NCI-H345 treated with DMSO at 0.1 percent for 48 hours (cell line): ENCODE data around the gene CSGALNACT2.
"Not testable (repeated sequence)": the region's sequence is repeated elsewhere in the genome, so short reads cannot be mapped to it uniquely, and the experiment has no call there.

Experiments used
- DNase-seq: peaks from one replicate; lab custom pipeline; 2025; ENCODE audit not compliant: unreplicated experiment; lab: John Stamatoyannopoulos, UW

CSGALNACT2 gene

DNA sequence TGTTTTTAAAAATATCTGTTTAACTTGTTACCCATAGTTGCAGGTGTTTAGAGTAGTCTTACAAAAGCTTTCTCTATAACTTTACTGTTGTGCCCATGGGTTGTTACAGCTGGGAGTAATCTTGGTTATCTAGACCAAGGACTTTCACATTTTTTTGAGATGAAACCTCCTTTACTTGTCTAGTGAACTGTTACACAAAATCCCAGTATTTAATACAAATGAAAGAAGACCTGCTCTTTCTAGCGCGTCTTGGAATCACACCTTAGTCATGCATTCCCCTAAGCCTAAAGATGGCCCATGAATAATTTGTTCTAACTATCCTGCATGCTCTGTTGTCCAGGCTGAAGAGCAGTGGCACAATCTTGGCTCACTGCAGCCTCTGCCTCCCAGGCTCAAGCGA is 38.0 kb downstream of the CSGALNACT2 start:
- DNase-seq: no peak

DNA sequence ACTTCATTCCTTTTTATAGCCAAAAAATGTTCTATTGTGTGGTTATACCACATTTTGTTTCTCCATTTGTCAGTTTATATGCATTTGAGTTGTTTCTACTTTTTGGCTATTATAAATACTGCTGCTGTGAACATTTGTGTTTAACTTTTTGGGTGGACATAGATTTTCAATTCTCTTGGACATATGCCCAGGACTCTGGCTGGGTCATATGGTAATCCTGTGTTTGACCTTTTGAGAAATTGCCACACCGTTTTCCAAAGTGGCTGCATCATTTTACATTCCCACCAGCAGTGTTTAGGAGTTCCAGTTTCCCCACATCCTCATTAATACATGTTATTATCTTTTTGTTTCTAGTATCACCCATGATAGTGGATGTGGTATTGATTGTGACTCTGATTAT is 39.4 kb downstream of the CSGALNACT2 start:
- DNase-seq: no peak

DNA sequence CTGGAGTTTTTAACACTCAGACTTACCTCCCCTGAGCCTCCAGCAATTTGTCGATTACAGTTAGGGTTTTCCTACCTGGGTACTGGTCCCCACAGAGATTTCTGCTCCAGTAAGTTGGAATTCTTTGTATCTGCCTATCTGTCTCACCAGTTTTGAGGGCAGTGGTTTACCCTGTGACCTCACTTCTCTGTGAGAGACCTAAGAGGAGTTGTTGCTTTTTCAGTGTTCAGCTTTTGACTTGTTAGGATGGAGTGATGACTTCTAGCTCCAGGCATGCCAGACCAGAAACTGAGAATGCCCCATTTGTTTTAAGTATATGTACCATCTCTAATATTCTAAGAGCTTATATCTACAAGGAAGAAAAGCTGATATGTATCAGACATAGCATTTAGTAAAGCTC is 42.9 kb downstream of the CSGALNACT2 start:
- no peak for DNase-seq

DNA sequence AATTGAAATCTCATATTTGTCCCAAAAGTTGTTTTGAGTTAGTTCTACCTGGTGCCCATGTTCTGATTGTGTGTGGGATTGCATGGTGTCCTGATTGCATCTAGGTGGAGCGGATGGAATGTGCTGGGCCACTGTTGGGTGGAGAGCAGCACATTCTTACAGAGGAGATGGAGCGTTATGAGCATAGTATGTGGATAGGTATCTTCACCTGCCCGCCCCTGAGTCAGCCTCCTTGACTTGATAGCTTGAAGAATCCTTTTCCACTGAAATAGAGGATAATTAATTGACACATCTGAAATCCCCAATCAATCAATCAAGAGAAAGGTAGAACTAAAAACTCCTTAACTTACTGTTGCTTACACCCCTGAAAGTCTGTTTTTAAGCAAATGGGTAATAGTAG is 45.5 kb downstream of the CSGALNACT2 start:
- DNase-seq: not testable (repeated sequence)

DNA sequence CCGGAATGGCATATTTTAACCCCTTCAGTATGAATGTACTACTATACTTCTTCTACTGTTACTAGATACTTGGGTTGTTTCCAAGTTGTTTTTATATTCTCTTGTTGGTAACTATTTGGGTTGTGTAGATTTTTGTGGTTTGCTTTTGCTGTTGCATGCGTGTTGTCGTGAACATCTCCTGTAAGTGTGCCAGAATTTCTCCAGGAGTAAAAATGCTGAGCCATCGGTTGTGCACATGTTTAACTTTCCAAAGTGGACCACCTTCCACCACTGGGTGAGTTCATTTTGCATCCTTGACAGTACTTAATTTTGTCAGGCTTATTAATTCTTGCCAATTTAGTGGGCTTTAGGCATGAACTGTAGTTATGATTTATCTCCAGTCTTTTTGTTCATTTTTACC is 47.9 kb downstream of the CSGALNACT2 start:
- DNase-seq: no peak

DNA sequence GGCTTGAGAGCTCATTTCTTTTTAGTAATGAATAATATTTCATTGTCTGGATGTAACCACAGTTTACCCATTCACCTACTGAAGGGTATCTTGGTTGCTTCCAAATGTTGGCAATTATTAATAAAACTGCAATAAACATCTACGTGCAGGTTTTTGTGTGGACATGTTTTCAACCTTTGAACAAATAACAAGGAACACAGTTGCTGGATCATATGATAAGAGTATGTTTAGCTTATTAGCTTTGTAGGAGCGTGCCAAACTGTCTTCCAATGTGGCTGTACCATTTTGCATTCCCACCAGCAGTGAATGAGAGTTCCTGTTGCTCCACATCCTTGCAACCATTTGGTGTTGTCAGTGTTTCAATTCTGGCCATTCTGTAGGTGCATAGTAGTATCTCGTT is 49.0 kb downstream of the CSGALNACT2 start:
- no peak for DNase-seq

DNA sequence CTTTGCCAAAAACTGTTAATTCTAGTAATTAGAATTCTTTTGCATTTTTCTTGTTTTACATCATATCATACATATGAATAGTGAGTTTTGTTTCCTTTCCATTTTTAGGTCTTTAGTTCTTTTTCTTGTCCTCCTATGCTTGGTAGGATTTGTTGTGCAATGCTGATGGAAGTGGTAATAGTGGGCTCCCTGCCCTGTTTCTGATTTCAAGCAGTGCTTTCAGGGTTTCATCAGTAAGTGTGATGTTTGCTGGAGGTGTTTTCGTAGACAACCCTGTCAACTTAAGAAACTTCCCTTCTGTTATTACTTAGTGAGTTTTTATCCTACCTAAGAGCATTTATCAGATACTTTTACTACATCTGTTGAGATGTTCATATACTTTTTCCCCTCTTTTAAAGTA is 50.5 kb downstream of the CSGALNACT2 start:
- no peak for DNase-seq

DNA sequence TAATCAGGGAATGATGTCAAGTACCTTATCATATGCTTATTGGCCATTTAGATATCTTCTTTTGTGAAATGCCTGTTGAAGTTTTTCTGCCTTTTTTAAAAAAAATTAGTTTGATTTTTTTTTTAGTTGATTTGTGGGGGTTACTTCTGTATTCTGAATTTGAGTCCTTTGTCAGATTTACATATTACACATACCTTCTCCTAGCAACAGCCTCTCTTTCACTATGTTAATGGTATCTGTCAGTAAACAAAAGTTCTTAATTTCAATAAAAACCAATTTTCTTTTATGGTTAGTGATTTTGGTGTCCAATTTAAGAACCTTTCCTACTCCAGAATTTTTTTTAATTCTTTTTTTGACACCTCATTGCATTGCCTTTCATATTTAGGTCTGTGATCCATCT is 52.0 kb downstream of the CSGALNACT2 start:
- DNase-seq: no peak

DNA sequence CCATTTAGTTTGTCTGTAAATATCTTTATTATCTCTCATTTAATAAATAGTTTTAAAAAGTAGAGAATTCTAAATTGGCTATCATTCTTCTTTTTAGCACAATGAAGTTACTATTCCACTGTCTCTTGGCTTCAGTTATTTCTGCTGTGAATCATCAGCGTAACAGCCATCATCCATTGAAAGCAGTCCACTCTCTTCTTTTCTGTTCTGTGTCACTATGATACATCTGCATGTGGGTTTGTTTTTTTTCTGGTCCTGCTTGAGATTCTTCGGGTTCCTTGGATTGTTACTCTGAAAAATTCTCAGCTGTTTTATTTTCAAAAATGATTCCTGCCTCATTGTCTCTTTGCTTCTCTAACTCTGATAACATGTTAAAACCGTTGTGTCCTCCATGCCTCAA is 52.5 kb downstream of the CSGALNACT2 start:
- no peak for DNase-seq

DNA sequence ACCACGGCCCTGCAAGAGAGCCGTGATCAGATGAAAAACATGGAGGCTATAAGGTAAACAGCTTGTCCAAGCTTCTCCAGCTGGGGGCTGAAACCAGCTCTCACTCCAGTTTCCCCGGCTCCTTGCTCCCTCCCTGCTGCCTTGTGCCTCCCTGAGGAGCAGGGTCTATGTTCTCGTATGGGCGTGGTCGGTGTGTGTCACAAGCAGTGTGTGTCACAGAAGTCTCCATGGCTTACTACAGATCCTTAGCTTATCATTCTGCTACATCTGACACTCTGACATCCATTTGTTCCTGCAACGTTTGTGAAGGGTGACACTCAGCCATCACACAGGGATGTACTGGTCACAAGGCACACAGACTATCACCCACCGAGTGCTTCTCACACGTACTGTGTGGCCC is 54.6 kb downstream of the CSGALNACT2 start:
- DNase-seq: no peak

DNA sequence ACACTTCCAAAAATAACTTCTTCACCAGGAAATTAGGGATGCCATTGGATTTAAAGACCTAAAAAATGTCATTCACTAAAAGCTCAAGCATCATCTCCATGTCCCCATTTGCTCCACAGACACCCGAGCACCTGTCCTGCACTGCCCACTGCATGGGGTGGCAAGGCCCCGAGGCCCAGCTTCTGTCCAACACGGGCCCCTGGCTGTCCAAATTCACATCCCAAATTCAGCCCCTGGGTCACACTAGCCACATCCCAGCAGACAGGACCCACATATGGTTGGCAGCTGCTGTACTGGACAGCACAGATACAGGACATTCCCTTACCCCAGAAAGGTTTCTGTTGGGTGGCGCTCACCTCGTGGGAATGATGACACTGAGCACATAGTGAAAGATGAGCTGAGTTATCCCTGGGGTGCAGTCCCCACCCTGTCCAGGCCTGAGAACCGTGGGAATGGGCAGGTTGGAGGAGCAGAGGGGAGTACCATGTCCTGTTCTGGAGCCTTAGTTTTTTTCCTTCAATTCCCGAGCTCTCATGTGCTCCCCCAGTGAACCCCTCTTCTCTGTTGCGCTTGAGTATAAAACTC is 55.3 kb downstream of the CSGALNACT2 start:
- DNase-seq: no peak

DNA sequence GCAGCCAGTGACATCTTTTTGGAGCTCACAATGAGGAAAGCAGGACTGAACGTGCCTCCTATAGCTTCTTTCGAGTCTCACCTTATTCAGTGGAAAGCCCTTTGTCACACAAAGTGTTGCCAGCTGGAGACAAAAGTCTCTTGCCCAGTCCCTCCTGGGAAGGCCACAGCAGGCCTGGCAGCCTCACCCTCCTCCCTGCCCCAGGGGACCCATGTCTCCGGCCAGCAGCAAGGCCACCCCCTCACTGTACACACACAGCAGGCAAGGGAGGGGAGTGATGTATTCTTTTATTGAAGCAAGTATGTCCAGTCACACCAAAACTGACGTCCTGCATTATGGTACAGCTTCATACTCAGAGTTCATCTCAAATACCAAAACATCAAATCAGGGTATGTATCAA is 56.0 kb downstream of the CSGALNACT2 start:
- DNase-seq: no peak

DNA sequence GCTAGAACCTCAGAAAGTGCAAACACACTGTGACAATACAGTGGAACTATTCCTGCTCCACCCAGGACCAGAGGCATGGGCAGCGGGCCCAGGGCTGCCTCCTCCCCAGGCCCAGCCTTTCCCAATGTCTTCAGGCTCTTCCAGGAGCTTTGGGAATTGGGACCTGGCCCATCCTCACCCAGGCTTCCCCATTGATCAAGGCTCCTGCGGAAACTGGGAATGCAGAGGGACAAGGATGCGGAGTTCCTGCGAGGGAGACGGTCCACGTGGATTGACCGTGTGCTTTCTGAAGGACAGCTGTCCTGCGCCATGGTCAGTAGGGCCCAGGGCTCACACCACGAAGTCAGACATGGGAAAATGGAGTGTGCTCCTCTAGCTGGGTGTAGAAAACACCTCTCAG is 56.6 kb downstream of the CSGALNACT2 start:
- DNase-seq: no peak

DNA sequence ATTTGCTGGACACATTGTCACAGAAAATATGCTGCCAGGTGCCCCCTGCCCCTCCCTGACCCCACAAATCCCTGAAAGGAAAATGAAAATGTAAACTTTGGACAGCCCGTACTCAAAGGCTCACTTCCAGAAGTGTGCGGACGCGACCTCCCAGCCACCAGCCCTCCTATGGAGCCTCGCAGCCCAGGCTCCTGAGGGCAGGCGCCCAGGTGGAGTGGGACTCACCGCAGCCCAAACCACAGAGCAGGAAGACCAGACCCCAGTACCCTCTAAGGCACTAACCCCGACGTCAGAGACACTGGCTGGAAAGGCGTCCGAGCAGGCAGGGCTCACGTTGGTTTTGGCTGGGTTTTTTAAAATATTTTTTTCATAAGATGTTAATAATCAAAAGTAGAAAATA is 57.3 kb downstream of the CSGALNACT2 start:
- DNase-seq: no peak

DNA sequence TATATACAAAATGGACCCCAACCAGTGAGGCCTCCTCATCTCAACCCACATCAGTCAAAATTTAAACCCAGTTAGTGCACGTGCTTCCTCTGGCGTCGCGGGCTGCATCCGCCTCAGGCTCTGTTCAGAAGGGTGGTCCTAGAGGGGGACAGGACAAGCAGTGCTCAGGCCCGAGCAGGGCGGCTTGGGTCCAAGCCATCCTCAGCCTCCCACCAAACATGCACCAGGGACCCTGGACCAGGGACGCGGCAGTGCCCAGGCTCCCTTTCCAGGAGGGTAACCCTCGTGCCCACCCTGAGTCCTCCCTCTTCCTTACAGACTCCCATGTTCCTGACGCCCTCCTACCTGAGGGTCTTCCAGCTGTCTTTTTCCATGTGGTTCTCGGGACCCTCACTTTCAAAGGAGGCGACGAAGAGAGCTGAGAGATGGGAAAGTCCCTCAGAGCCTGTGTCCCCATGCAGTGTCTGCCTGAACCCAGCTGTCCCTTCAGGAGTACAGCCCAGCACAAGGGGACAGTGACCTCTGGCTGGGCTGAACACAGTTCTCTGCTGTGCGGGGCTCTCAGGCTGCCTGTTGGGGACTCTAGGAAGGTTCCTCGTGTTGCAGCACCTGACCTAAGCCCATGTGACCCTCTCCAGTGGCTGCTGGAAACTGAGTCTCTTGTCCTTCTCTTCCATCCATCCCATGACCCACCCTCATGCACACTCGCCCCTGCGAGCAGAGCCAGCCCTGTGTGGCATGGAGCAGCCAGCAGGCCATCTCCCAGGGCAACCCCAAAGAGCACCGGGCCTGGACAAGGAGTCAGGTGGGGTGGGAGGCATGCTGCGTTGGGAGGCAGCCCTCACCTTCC is 58.1 kb downstream of the CSGALNACT2 start:
- DNase-seq: no peak

DNA sequence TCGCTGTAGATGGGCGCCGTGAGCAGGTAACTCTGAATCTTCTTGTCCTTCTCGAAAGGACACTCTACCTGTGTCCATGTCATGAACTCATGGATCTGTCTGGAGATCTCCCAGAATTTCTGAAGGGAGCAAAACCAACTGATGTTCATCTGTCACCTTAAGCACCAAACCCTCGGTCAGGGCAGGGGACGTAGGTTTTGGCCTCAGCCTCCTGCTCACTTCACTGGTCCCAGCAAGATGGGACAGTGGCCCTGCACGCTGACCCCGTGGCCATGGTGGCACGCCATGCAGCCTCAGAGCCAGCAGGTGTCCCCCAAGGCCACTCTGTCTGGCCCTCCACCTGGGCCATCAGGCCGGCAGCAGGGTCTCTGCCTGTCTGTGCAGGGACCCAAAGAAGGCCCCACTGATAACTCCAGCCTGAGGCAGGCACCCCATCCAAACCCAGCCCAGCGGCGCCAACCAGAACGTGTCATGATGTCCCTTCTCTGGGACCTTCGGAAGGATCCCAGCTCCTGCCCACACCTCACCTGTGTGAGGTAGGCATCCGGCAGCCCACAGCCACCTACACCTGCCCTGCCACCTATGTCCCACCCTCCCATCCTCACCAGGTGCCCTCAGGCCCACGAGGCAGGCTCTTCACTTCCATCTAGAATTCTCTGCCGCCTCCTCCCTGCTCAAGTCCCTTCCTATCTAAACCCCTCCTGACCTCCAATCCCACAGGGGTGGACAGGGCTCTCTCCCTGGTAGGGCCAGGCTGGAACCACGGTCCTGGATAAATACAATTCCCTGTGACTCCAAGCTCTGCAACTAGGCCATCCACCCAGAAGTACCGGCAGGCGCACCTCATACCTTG is 59.0 kb downstream of the CSGALNACT2 start:
- no peak for DNase-seq

DNA sequence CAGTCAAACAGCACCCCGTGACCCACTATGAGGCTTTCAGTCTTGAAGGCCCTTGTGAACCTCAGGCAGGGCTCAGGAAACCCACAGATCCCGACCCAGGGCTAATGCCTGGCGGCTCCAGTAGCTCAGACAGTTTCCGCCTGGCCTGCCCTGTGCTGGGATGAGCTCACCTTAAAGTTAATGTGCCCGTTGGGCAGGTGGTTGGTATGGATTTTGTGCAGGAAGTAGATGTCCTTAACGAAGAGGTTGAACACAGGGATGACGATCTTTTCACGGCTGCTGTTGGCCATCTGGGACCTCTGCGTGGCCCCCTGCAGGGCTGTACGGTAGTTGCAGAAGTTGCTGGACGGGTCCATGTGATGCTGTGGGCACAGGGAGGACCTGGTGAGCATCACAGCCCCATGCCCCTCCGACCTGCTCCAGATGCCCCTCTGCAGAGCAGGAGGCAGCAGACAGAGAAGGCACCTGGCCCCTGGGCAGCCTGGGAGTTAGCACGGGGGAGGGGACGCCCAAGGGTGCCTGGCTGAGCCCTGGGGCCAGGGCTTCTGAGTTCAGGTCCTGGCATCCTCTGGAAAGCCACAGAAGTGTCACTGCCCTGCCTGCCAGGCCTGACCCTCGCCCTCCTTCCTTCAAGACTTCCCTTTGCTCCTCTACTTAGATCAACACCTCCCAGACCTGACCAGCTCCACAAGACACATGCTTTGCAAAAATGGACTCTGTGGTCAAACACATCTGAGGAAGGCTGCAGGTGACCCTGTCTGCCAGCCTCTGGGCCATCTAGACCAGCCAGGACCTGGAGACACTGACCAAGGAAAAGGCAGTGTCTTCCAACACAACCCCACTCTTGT is 59.8 kb downstream of the CSGALNACT2 start:
- DNase-seq: no peak

DNA sequence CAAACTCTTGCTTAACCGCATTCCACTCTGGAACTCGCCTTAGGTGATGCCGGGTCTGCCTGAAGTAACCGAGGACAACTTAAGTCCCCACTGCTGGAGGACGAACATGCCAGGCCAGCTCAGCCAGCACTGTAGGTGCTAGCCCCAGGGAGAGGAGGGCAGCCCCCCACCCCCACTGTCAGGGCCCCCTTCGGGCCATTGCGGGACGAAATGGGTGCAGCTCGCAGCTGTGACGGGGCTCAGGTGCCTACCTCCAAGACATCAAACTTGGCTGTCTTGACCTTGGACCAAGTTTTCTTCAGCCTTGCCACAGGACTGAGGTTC is 60.4 kb downstream of the CSGALNACT2 start:
- no peak for DNase-seq

DNA sequence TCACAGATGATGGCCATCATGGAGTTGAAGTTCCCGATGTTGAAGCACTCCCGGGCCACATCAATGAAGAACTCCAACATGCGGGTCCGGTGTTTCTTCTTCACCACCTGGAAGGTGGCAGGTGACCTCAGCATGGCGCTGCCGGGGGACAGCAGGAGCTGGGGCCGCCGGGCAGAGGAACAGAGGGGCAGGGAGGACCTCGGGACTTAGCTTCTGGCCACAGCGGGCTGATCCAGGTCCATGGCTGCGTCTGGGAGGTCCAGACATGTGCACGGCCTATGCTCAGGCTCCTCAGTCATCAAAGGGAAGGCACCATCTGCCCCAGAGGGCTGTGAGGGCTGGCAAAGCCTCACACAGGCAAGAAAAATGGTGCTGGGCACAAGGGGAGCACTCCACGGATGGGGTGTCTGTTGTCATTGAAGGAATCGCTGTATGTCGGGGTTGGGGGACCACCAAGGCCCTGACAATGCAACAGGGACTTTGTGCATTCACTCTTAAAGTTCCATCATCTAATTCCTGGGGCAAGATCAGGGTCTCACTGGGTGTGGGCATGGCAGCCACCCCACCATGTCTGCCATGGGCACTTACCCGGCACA is 60.9 kb downstream of the CSGALNACT2 start:
- no peak for DNase-seq

DNA sequence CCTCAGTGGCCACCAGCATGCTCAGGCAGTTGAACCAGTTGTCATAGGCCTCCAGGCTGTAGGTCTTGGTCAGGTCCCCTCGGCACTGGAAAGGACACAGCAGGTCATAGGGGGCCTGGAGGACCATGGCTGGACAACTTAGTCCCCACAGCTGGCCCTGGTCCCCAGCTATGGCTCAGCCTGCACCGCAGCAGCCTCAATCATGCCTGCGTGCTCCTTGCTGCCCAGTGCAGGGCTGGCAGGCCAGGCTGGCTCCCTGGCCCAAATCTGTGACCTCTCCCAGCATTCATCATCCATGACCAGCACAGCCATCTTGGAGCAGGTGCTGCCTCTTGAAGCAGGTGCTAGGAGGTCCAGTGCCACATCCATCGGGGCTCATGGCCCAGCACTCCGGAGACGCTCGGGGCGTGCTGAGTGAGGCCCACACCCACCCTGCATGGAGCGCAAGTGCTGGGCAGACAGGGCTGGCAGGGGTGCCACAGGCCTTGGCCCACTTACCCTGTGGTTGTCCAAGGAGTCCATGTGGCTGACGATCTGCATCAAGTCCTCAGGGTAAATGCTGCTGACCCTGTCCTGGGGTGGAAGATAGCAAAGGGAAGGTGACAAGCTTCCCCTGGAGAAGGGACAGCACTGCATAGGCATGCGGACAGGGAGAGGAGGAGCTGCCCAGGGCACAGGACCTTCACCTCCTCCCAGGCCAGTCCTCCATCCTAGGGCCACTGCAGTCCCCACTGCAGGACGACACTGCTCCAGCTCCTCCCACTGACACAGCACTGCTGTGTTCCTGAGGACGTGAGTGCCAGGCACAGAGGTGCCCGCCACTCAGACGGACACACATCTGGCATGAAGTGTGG is 61.7 kb downstream of the CSGALNACT2 start:
- no peak for DNase-seq
